Lower leg skin (tissue), 3 donors: Measurements from ENCODE around the gene TANGO6.

ENCODE experiments used
- POLR2A ChIP-seq, 2 donors: fragments of 450-650 bp; IDR thresholded peaks; one replicate each; pipeline ENCODE4 v1.6.1; 2016 to 2017; ENCODE audit warnings: antibody characterized with exemption in 2 of 2, mild to moderate bottlenecking in 1 of 2, moderate library complexity in 1 of 2
- TF ChIP-seq, protein P1 (sequence below), 3 donors: fragments of 450-650 bp; IDR thresholded peaks; one replicate each; pipeline ENCODE4 v1.5.1; 2016; ENCODE audit warnings: antibody characterized with exemption in 3 of 3, mild to moderate bottlenecking in 3 of 3, moderate library complexity in 2 of 3

DNA sequence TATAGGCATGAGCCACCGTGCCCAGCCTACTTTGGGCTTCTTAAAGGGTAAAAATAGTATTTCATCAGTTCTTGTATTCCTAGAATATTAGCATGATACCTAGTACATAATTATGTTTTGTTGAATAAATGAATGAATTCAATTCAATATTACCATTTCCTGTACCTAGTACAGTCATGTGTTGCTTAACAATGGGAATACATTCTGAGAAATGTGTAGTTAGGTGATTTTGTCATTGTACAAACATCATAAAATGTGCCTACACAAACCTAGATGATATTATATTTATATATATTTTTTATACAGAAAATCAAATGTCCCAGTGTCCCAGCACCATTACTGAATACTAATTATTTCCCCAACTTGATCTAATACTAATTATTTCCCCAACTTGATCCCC is 176.5 kb downstream of the TANGO6 start:
- TF ChIP-seq, protein P1, sequence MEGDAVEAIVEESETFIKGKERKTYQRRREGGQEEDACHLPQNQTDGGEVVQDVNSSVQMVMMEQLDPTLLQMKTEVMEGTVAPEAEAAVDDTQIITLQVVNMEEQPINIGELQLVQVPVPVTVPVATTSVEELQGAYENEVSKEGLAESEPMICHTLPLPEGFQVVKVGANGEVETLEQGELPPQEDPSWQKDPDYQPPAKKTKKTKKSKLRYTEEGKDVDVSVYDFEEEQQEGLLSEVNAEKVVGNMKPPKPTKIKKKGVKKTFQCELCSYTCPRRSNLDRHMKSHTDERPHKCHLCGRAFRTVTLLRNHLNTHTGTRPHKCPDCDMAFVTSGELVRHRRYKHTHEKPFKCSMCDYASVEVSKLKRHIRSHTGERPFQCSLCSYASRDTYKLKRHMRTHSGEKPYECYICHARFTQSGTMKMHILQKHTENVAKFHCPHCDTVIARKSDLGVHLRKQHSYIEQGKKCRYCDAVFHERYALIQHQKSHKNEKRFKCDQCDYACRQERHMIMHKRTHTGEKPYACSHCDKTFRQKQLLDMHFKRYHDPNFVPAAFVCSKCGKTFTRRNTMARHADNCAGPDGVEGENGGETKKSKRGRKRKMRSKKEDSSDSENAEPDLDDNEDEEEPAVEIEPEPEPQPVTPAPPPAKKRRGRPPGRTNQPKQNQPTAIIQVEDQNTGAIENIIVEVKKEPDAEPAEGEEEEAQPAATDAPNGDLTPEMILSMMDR (IDR thresholded peaks at IDR 0.05) = no peak
- no peak for TF ChIP-seq POLR2A (IDR thresholded peaks at IDR 0.05)
